Activated T-helper 1 cell treated with anti-CD3 and anti-CD28 coated beads, Interleukin-12 subunit alpha, Interleukin-12 subunit beta, Interleukin-2, Interleukin-4 antibody, amounts not matched to agents 30 ng/mL and 10 ng/mL and 1 ng/mL, durations not matched to agents 14 hours and 24 hours and 36 hours (primary cell): ENCODE data around the gene OR1D5. TPM values are rescaled to one million over a fixed set of nuclear protein-coding genes. Genes with fewer than 3 reads are reported as not detected.

Experiments
- DNase-seq: peaks from one replicate; pipeline ENCODE4 v3.0.0; 2021; ENCODE audit warnings: low spot score
- H3K27ac Mint-ChIP-seq: one replicate; pipeline ENCODE4 v1.8.0; 2021; ENCODE audit warnings: mild to moderate bottlenecking, mixed read lengths
- H3K27me3 Mint-ChIP-seq: one replicate; pipeline ENCODE4 v1.8.0; 2022; ENCODE audit warnings: mild to moderate bottlenecking, moderate library complexity, mixed read lengths; ENCODE audit not compliant: insufficient read depth
- H3K36me3 Mint-ChIP-seq: one replicate; pipeline ENCODE4 v1.8.0; 2021; ENCODE audit warnings: low read depth, mixed read lengths
- H3K4me1 Mint-ChIP-seq: one replicate; pipeline ENCODE4 v1.8.0; 2021; ENCODE audit warnings: low read depth, mixed read lengths
- H3K4me3 Mint-ChIP-seq: one replicate; pipeline ENCODE4 v1.8.0; 2021; ENCODE audit warnings: mild to moderate bottlenecking, moderate library complexity, mixed read lengths
- H3K9me3 Mint-ChIP-seq: one replicate; pipeline ENCODE4 v1.8.0; 2021; ENCODE audit warnings: mixed read lengths
- intact Hi-C: fragments of 100-400 bp; cut with micrococcal nuclease; formaldehyde crosslinking; loops from one replicate; pipeline ENCODE4 v1.15.1; 2024
- total RNA-seq: library from RNA; stranded (reverse); gene quantifications from 2 replicates; pipeline ENCODE4 v1.2.3, GENCODE V29; 2022

The OR1D5 gene
- total RNA-seq, 1 donor from 2014 or later = not detected

- H3K27me3 Mint-ChIP-seq = no peaks in the 10 kb centered on the region
- H3K9me3 Mint-ChIP-seq = peaks cover 13% of the 10 kb centered on the region
- H3K36me3 Mint-ChIP-seq = peaks cover 2% of the 10 kb centered on the region
- H3K4me3 Mint-ChIP-seq = no peak overlapping the region
- no peaks in the 10 kb centered on the region for H3K4me1 Mint-ChIP-seq
- intact Hi-C loops = no loop called here
- H3K27ac Mint-ChIP-seq = no peak overlapping the region
- DNase-seq = no peak
These were observed 35.4 kb downstream of the OR1D5 start for GRCh38 chr17:3027786-3028532.

DNA sequence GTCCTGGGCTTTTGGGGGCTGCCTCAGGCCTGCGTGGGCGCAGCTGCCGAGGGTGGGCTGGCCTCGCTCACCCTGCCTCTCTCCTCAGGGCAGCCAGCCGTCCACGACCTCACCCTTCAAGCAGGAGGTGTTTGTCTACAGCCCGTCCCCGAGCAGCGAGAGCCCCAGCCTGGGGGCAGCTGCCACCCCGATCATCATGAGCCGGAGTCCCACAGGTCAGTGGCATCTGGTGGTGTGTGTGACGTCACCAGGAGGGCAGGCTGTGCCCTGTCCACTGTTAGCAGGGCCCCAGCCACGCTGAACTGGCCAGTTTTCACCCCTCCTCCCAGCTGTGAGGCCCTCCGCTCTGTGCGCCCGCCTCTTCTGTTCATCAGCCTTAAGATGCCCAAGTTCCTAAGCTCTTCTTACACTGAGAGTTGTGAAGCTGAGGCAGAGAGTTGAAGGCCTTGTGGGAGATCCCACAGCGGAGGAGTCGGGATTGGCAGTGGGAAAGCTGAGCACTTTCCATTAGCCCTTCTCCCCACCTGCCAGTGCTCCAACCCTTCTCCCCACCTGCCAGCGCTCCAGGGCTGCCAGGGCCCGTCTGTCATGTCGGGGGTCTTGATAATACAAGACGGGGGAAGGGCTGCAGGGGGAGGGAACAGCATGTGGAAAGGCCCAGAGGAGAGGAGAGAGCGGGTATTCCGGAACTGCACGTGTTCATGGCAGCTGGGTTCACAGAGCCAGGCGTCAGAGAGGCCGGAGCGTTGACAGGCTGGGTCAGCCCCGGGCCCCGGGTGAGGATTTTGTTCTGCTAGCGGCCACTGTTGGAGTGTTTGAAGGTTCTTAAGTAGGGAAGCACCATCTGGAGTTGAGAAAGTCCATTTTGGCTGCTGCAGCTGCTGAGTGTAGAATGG lies 36.3 kb downstream of the OR1D5 start:
- H3K4me1 Mint-ChIP-seq = no peaks in the 10 kb centered on the region

GRCh38 chr17:3026125-3026855 lies 37.1 kb downstream of the OR1D5 start:
- H3K4me1 Mint-ChIP-seq = no peaks in the 10 kb centered on the region
- no peak overlapping the region for H3K4me3 Mint-ChIP-seq
- H3K9me3 Mint-ChIP-seq = peaks cover 22% of the 10 kb centered on the region
- no peak overlapping the region for H3K27ac Mint-ChIP-seq
- intact Hi-C loops = no loop called here
- no peak for DNase-seq
- H3K27me3 Mint-ChIP-seq = no peaks in the 10 kb centered on the region
- H3K36me3 Mint-ChIP-seq = peaks cover 7% of the 10 kb centered on the region

More for the DNA sequence above, 36.3 kb downstream of the OR1D5 start:
- no peaks in the 10 kb centered on the region for H3K27me3 Mint-ChIP-seq
- no peak for DNase-seq
- intact Hi-C loops = no loop called here
- H3K27ac Mint-ChIP-seq = no peak overlapping the region
- H3K9me3 Mint-ChIP-seq = peaks cover 18% of the 10 kb centered on the region
- no peak overlapping the region for H3K4me3 Mint-ChIP-seq
- H3K36me3 Mint-ChIP-seq = peaks cover 6% of the 10 kb centered on the region

- no peak for DNase-seq
- H3K27ac Mint-ChIP-seq = no peak overlapping the region
- H3K4me1 Mint-ChIP-seq = no peaks in the 10 kb centered on the region
- intact Hi-C loops = no loop called here
- peaks cover 22% of the 10 kb centered on the region for H3K9me3 Mint-ChIP-seq
- H3K4me3 Mint-ChIP-seq = no peak overlapping the region
- H3K36me3 Mint-ChIP-seq = peaks cover 14% of the 10 kb centered on the region
- no peaks in the 10 kb centered on the region for H3K27me3 Mint-ChIP-seq
These were observed 37.8 kb downstream of the OR1D5 start for GRCh38 chr17:3025421-3026124.

DNA sequence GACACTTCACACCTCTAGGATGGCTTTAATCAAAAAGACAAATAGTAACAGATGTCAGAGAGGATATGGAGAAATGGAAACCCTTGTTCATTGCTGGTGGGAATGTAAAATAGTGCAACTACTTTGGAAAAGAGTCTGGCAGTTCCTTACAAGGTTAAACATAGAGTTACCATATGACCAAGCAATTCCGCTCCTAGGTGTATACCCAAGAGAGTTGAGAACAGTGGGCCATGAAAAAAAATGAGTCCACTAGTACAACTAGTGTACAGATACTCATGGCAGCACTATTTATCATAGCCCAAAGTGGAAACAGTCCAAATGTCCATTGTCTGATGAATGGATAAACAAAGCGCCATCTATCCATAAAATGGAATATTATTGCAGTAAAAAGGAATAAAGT lies 39.1 kb downstream of the OR1D5 start:
- Mint-ChIP-seq H3K36me3 (peaks cover 14% of the 10 kb centered on the region), H3K27me3 (no peaks in the 10 kb centered on the region), H3K4me3 (no peak overlapping the region), H3K9me3 (peaks cover 22% of the 10 kb centered on the region), H3K27ac (no peak overlapping the region), H3K4me1 (no peaks in the 10 kb centered on the region)
- intact Hi-C loops = no loop called here
- no peak for DNase-seq

DNA sequence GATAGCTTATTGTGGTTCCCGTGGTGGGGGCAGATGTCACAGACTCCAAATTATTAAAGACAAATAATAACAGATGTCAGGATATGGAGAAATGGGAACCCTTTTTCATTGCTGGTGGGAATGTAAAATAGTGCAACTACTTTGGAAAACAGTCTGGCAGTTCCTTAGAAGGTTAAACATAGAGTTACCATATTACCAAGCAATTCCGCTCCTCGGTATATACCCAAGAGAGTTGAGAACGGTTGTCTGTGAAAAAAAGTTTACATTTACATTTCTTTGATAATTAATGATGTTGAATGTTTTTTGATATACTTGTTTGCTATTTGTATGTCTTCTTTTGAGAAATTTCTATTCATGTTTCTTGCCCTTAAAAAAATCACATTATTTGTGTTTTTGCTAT lies 41.2 kb downstream of the OR1D5 start:
- intact Hi-C loops = no loop called here
- Mint-ChIP-seq H3K36me3 (peaks cover 14% of the 10 kb centered on the region), H3K27me3 (no peaks in the 10 kb centered on the region), H3K4me1 (no peaks in the 10 kb centered on the region), H3K27ac (no peak overlapping the region), H3K4me3 (no peak overlapping the region), H3K9me3 (peaks cover 22% of the 10 kb centered on the region)
- DNase-seq = no peak

- Mint-ChIP-seq H3K27ac (no peak overlapping the region), H3K9me3 (peaks cover 22% of the 10 kb centered on the region), H3K4me1 (no peaks in the 10 kb centered on the region), H3K36me3 (peaks cover 14% of the 10 kb centered on the region), H3K27me3 (no peaks in the 10 kb centered on the region), H3K4me3 (no peak overlapping the region)
- intact Hi-C loops = no loop called here
- no peak for DNase-seq
These were observed 43.0 kb downstream of the OR1D5 start for GRCh38 chr17:3020381-3020780.

- Mint-ChIP-seq H3K4me3 (no peak overlapping the region), H3K36me3 (peaks cover 14% of the 10 kb centered on the region), H3K9me3 (peaks cover 22% of the 10 kb centered on the region), H3K27ac (no peak overlapping the region), H3K4me1 (no peaks in the 10 kb centered on the region), H3K27me3 (no peaks in the 10 kb centered on the region)
- intact Hi-C loops = no loop called here
- no peak for DNase-seq
These were observed 43.6 kb downstream of the OR1D5 start for GRCh38 chr17:3019761-3020160.

DNA sequence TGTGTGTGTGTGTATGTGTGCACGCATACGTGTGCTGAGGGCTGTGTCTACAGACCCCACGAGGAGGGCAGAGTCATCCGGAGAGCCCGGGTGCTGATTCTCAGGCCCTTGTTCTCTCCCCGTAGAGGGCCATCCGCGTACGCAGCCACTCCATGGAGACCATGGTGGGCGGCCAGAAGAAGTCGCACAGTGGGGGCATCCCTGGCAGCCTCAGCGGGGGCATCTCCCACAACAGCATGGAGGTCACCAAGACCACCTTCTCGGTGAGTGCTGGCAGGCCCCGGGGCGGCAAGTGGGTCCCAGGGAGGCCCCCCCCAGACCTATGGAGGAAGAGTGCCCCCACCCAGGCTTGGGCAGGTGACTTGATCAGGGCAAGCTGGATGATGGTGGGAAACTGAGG lies 45.5 kb downstream of the OR1D5 start:
- DNase-seq = no peak
- H3K27ac Mint-ChIP-seq = no peak overlapping the region
- H3K36me3 Mint-ChIP-seq = peaks cover 12% of the 10 kb centered on the region
- H3K9me3 Mint-ChIP-seq = peaks cover 9% of the 10 kb centered on the region
- H3K4me3 Mint-ChIP-seq = no peak overlapping the region
- H3K27me3 Mint-ChIP-seq = no peaks in the 10 kb centered on the region
- no peaks in the 10 kb centered on the region for H3K4me1 Mint-ChIP-seq
- intact Hi-C loops = no loop called here

DNA sequence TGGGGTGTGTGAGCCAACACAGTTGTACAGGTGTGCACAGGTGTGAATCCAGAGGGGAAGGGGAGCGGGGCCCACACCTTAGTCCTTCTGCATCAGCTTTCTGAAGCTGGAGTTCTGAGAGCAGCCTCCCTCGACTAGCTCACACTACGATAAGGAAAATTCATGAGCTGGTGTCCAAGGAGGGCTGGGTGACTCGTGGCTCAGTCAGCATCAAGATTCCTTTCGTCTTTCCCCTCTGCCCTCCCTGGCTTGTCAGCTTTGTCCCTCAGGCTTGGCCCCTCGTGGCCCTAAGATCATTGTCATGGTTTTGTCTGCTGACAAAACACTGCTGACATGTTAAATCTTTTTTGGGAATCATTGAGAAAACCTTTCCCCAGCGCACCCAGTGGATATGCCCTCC lies 47.5 kb downstream of the OR1D5 start:
- H3K4me3 Mint-ChIP-seq = no peak overlapping the region
- no peak overlapping the region for H3K27ac Mint-ChIP-seq
- peaks cover 4% of the 10 kb centered on the region for H3K36me3 Mint-ChIP-seq
- DNase-seq = no peak
- intact Hi-C loops = no loop called here
- H3K27me3 Mint-ChIP-seq = no peaks in the 10 kb centered on the region
- no peaks in the 10 kb centered on the region for H3K4me1 Mint-ChIP-seq
- H3K9me3 Mint-ChIP-seq = no peaks in the 10 kb centered on the region

- no peak overlapping the region for H3K27ac Mint-ChIP-seq
- no peak overlapping the region for H3K4me3 Mint-ChIP-seq
- intact Hi-C loops = loop anchor here (1.0 kb wide), 2 partner anchors 165 to 227 kb away; no protein-coding TSS in a partner anchor
- H3K27me3 Mint-ChIP-seq = no peaks in the 10 kb centered on the region
- H3K4me1 Mint-ChIP-seq = no peaks in the 10 kb centered on the region
- no peaks in the 10 kb centered on the region for H3K36me3 Mint-ChIP-seq
- H3K9me3 Mint-ChIP-seq = no peaks in the 10 kb centered on the region
- DNase-seq = peak; percentile 19
These were observed 50.4 kb downstream of the OR1D5 start for GRCh38 chr17:3012926-3013581.
